ENCODE data around the gene GNAQ. TPM values are rescaled to one million over a fixed set of nuclear protein-coding genes. Genes with fewer than 3 reads are reported as not detected.

Gene GNAQ
- total and polyA plus RNA-seq, 2 donors (not counting 1 experiment from before 2014, with no cell fraction given): 30.4 to 74.3 TPM

DNA sequence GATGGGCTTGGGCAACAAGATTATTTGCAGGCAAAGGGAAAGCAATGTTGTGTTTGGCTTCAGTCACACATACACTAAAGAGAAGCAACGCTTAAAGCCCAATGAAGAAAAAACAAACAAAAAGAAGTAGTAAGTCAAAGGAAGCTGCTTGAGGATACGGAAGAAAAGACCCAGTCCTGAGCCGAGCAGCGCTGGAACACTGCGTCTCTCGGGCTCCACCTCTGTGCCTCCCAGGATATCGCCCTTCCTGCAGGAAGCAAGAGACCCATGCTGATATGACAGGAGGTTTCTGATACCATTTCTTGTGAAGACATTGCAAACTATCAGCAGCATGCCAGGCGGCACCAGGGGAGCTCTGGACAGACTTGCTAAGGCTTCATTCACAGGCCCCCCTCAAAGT is 9.9 kb downstream of the GNAQ start:
- Histone ChIP-seq H3K27ac (ENCODE audit: insufficient read depth, low read length) (no peak overlapping the region), H3K4me3 (replicated peaks in 1 of 4; ENCODE audit: control extremely low read depth in 1 of 4, insufficient read depth in 1 of 4, low read depth in 3 of 4, low read length in 4 of 4) (no peak overlapping the region), H3K9ac (ENCODE audit: insufficient read depth, low read length) (no peak overlapping the region), H3K4me1 (ENCODE audit: control insufficient read depth, extremely low read depth, insufficient read depth, low read length) (peaks cover 7% of the 10 kb centered on the region), H3K9me3 (ENCODE audit: control insufficient read depth, insufficient read depth, low read depth, low read length) (no peaks in the 10 kb centered on the region), H4K20me1 (ENCODE audit: control insufficient read depth, extremely low read depth, insufficient read depth, low read length) (no peaks in the 10 kb centered on the region), H3K4me2 (ENCODE audit: extremely low read depth, insufficient read depth, low read length) (no peak overlapping the region), H3K79me2 (ENCODE audit: control insufficient read depth, insufficient read depth, low read length) (peaks cover 70% of the 10 kb centered on the region), H2AFZ (ENCODE audit: low read length) (no peak overlapping the region), H3K36me3 (ENCODE audit: control insufficient read depth, insufficient read depth, low read length) (no peaks in the 10 kb centered on the region), H3K27me3 (ENCODE audit: control insufficient read depth, insufficient read depth, low read length) (no peaks in the 10 kb centered on the region)
- DNase-seq (ENCODE audit: low read depth in 2 of 2): no peak
- TF ChIP-seq, protein P1, sequence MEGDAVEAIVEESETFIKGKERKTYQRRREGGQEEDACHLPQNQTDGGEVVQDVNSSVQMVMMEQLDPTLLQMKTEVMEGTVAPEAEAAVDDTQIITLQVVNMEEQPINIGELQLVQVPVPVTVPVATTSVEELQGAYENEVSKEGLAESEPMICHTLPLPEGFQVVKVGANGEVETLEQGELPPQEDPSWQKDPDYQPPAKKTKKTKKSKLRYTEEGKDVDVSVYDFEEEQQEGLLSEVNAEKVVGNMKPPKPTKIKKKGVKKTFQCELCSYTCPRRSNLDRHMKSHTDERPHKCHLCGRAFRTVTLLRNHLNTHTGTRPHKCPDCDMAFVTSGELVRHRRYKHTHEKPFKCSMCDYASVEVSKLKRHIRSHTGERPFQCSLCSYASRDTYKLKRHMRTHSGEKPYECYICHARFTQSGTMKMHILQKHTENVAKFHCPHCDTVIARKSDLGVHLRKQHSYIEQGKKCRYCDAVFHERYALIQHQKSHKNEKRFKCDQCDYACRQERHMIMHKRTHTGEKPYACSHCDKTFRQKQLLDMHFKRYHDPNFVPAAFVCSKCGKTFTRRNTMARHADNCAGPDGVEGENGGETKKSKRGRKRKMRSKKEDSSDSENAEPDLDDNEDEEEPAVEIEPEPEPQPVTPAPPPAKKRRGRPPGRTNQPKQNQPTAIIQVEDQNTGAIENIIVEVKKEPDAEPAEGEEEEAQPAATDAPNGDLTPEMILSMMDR (conservative IDR thresholded peaks at IDR 0.05 in 1 of 2, IDR thresholded peaks at IDR 0.05 in 1 of 2; ENCODE audit: low read depth in 1 of 2, low read length in 2 of 2): no peak
- TF ChIP-seq EZH2 (IDR thresholded peaks at IDR 0.05; ENCODE audit: low read length, missing control alignments): no peak

DNA sequence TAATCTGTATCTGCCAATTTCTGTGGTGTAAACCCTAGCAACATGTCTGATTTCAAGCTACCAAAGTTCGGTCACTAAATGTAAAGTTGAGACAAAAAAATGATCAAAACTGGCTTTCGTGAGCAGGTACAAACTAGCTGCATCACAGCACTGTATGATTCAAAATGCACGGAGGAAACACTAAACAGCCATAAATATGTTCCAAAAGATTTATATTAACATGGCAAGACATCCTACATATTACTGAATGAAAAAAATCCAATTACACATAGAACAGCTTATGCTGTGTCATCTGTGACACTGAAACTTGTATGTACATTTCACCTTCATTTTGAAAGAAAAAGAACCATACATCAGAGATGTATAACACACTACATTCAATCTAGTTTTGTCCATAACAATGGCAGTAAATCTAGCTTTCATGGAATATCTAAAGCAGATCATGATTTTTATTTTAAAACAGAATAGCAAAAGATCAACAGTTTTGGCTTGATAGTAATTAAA is 14.4 kb downstream of the GNAQ start:
- TF ChIP-seq, protein P1 (conservative IDR thresholded peaks at IDR 0.05 in 1 of 2, IDR thresholded peaks at IDR 0.05 in 1 of 2; ENCODE audit: low read depth in 1 of 2, low read length in 2 of 2): no peak
- no peak for TF ChIP-seq EZH2 (IDR thresholded peaks at IDR 0.05; ENCODE audit: low read length, missing control alignments)
- H3K36me3 ChIP-seq (ENCODE audit: control insufficient read depth, insufficient read depth, low read length): no peaks in the 10 kb centered on the region
- H3K27me3 ChIP-seq (ENCODE audit: control insufficient read depth, insufficient read depth, low read length): no peaks in the 10 kb centered on the region
- H3K27ac ChIP-seq (ENCODE audit: insufficient read depth, low read length): no peak overlapping the region
- H2AFZ ChIP-seq (ENCODE audit: low read length): no peak overlapping the region
- peaks cover 58% of the 10 kb centered on the region for H3K79me2 ChIP-seq (ENCODE audit: control insufficient read depth, insufficient read depth, low read length)
- H3K4me1 ChIP-seq (ENCODE audit: control insufficient read depth, extremely low read depth, insufficient read depth, low read length): no peaks in the 10 kb centered on the region
- H3K9me3 ChIP-seq (ENCODE audit: control insufficient read depth, insufficient read depth, low read depth, low read length): no peaks in the 10 kb centered on the region
- H3K4me3 ChIP-seq (replicated peaks in 1 of 4; ENCODE audit: control extremely low read depth in 1 of 4, insufficient read depth in 1 of 4, low read depth in 3 of 4, low read length in 4 of 4): no peak overlapping the region
- no peak overlapping the region for H3K4me2 ChIP-seq (ENCODE audit: extremely low read depth, insufficient read depth, low read length)
- no peak overlapping the region for H3K9ac ChIP-seq (ENCODE audit: insufficient read depth, low read length)
- no peak for DNase-seq (ENCODE audit: low read depth in 2 of 2)
- no peaks in the 10 kb centered on the region for H4K20me1 ChIP-seq (ENCODE audit: control insufficient read depth, extremely low read depth, insufficient read depth, low read length)

DNA sequence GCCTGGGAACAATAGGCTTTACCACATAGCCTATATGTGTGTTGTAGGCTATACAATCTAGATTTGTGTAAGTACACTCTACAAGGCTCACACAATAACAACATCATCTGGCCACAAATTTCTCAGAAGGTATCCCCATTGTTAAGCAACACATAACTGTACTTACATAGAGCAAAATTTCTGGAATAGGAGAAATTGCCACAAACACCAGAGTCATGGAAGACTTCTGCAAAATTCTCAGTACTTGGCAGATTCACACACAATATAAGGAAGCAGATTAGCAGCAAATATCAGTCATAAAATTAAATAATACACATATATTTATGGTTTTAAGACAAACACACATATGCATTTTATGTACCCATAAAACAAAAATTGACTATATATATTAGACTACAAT is 16.4 kb downstream of the GNAQ start:
- peaks cover 43% of the 10 kb centered on the region for H3K79me2 ChIP-seq (ENCODE audit: control insufficient read depth, insufficient read depth, low read length)
- no peaks in the 10 kb centered on the region for H3K27me3 ChIP-seq (ENCODE audit: control insufficient read depth, insufficient read depth, low read length)
- H3K4me3 ChIP-seq (replicated peaks in 1 of 4; ENCODE audit: control extremely low read depth in 1 of 4, insufficient read depth in 1 of 4, low read depth in 3 of 4, low read length in 4 of 4): no peak overlapping the region
- no peak for DNase-seq (ENCODE audit: low read depth in 2 of 2)
- no peak for TF ChIP-seq EZH2 (IDR thresholded peaks at IDR 0.05; ENCODE audit: low read length, missing control alignments)
- TF ChIP-seq, protein P1 (conservative IDR thresholded peaks at IDR 0.05 in 1 of 2, IDR thresholded peaks at IDR 0.05 in 1 of 2; ENCODE audit: low read depth in 1 of 2, low read length in 2 of 2): no peak
- H3K9ac ChIP-seq (ENCODE audit: insufficient read depth, low read length): no peak overlapping the region
- H3K36me3 ChIP-seq (ENCODE audit: control insufficient read depth, insufficient read depth, low read length): no peaks in the 10 kb centered on the region
- no peak overlapping the region for H3K4me2 ChIP-seq (ENCODE audit: extremely low read depth, insufficient read depth, low read length)
- H4K20me1 ChIP-seq (ENCODE audit: control insufficient read depth, extremely low read depth, insufficient read depth, low read length): no peaks in the 10 kb centered on the region
- H3K4me1 ChIP-seq (ENCODE audit: control insufficient read depth, extremely low read depth, insufficient read depth, low read length): no peaks in the 10 kb centered on the region
- H2AFZ ChIP-seq (ENCODE audit: low read length): no peak overlapping the region
- no peak overlapping the region for H3K27ac ChIP-seq (ENCODE audit: insufficient read depth, low read length)
- H3K9me3 ChIP-seq (ENCODE audit: control insufficient read depth, insufficient read depth, low read depth, low read length): no peaks in the 10 kb centered on the region

Data from fibroblast of lung (primary cell).